ENCODE measurements around the gene PDZD2. TPM values are rescaled to one million over a fixed set of nuclear protein-coding genes. Genes with fewer than 3 reads are reported as not detected.

PDZD2 gene
- total RNA-seq, 1 donor from 2014 or later = 0.38 TPM

DNA sequence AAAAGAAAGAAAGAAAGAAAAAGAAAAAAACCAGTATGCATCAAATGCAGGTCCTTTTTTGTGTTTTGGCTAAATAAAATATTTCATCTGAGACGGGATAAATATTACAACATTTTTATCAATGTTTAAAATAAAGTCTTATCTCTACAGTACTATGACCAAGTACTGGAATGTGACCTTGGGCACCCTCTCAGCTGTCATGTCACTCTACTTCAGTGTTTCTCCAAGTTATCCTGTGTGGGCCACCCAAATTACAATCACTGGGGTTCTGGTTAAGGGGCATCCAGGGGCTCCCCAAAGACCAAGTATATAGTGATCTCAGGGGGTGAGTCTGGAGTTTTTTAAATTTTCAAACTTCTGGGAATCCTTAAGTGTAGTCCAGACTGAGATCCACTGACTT, 3.5 kb upstream of the PDZD2 start:
- no peak for DNase-seq
- CTCF ChIA-PET = no interaction called here
- Mint-ChIP-seq H3K27ac (no peak overlapping the region), H3K4me1 (peaks cover 19% of the 10 kb centered on the region), H3K4me3 (no peak overlapping the region), H3K9me3 (no peaks in the 10 kb centered on the region), H3K36me3 (ENCODE audit: low read depth) (no peaks in the 10 kb centered on the region), H3K27me3 (peaks cover 6% of the 10 kb centered on the region)
- intact Hi-C loops (cut with micrococcal nuclease) = loop anchor here (5.0 kb wide), 1 partner anchor 103 kb away; the partner anchor contains the start of genes C5orf22 and DROSHA
- ATAC-seq (ENCODE audit: low read depth) = no peak
- TF ChIP-seq, protein P1, sequence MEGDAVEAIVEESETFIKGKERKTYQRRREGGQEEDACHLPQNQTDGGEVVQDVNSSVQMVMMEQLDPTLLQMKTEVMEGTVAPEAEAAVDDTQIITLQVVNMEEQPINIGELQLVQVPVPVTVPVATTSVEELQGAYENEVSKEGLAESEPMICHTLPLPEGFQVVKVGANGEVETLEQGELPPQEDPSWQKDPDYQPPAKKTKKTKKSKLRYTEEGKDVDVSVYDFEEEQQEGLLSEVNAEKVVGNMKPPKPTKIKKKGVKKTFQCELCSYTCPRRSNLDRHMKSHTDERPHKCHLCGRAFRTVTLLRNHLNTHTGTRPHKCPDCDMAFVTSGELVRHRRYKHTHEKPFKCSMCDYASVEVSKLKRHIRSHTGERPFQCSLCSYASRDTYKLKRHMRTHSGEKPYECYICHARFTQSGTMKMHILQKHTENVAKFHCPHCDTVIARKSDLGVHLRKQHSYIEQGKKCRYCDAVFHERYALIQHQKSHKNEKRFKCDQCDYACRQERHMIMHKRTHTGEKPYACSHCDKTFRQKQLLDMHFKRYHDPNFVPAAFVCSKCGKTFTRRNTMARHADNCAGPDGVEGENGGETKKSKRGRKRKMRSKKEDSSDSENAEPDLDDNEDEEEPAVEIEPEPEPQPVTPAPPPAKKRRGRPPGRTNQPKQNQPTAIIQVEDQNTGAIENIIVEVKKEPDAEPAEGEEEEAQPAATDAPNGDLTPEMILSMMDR (IDR thresholded peaks at IDR 0.05) = no peak
- POLR2A ChIA-PET = no interaction called here

DNA sequence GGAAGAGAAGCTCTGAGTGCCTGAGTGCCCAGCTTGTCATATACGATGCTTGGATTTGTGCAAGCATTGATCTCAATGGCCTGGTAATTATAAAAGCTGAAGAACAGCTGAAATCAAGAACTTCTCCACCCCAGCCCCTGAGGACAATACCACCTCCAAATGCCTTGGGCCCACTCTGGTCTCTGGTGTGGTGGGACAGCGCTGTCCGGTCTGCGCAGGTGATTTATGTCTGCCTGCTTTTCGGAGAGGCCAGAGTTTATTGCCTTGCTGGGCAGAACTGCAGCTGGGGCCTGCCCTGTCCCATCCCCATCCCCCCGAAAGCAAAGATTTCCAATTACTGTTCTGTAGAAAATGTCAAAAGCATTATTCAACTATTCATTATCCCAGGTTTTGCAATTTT, 1.1 kb upstream of the PDZD2 start:
- TF ChIP-seq, protein P1 (IDR thresholded peaks at IDR 0.05) = no peak
- ATAC-seq (ENCODE audit: low read depth) = no peak
- CTCF ChIA-PET = interaction anchor here (1.0 kb wide), 1 partner anchor 455 kb away, joined by 3 read pairs; no protein-coding TSS in a partner anchor
- H3K27ac Mint-ChIP-seq = no peak overlapping the region
- intact Hi-C loops (cut with micrococcal nuclease) = loop anchor here (5.0 kb wide), 1 partner anchor 106 kb away; the partner anchor contains the start of genes C5orf22 and DROSHA
- H3K4me1 Mint-ChIP-seq = peaks cover 19% of the 10 kb centered on the region
- no peak for DNase-seq
- H3K27me3 Mint-ChIP-seq = peaks cover 6% of the 10 kb centered on the region
- POLR2A ChIA-PET = no interaction called here
- no peaks in the 10 kb centered on the region for H3K36me3 Mint-ChIP-seq (ENCODE audit: low read depth)
- no peak overlapping the region for H3K4me3 Mint-ChIP-seq
- no peaks in the 10 kb centered on the region for H3K9me3 Mint-ChIP-seq

DNA sequence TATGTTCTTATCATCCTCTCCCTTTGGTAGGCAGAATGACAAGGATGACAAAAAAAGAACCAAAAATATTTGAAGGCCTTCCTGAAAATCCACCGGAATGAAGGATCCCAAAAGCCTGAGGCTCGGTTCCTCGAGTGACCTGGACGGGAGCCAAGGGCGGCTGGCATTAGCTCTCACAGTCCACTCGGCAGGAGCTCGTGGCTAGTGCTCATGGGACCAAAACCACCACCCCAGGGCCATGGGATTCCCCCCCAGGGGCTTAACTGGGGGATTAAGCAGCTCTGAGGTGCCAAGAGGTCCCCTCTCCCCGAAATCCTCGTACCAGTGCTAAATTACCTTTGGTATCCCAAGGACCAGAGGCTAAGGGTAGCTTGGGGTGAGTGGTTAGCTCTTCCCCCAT, 586 bp upstream of the PDZD2 start:
- TF ChIP-seq, protein P1 (IDR thresholded peaks at IDR 0.05) = no peak
- H3K36me3 Mint-ChIP-seq (ENCODE audit: low read depth) = no peaks in the 10 kb centered on the region
- H3K9me3 Mint-ChIP-seq = no peaks in the 10 kb centered on the region
- H3K4me1 Mint-ChIP-seq = peaks cover 19% of the 10 kb centered on the region
- ChIA-PET CTCF (interaction anchor here (1.0 kb wide), 1 partner anchor 454 kb away, joined by 3 read pairs; no protein-coding TSS in a partner anchor), POLR2A (interaction anchor here (0.5 kb wide), 1 partner anchor 638 kb away, joined by 3 read pairs; no protein-coding TSS in a partner anchor)
- H3K27ac Mint-ChIP-seq = peak overlapping the region; percentile 67
- peaks cover 6% of the 10 kb centered on the region for H3K27me3 Mint-ChIP-seq
- peak overlapping the region; percentile 86 for H3K4me3 Mint-ChIP-seq
- intact Hi-C loops (cut with micrococcal nuclease) = loop anchor here (5.0 kb wide), 1 partner anchor 106 kb away; the partner anchor contains the start of genes C5orf22 and DROSHA
- no peak for DNase-seq
- ATAC-seq (ENCODE audit: low read depth) = peak; percentile 22

DNA sequence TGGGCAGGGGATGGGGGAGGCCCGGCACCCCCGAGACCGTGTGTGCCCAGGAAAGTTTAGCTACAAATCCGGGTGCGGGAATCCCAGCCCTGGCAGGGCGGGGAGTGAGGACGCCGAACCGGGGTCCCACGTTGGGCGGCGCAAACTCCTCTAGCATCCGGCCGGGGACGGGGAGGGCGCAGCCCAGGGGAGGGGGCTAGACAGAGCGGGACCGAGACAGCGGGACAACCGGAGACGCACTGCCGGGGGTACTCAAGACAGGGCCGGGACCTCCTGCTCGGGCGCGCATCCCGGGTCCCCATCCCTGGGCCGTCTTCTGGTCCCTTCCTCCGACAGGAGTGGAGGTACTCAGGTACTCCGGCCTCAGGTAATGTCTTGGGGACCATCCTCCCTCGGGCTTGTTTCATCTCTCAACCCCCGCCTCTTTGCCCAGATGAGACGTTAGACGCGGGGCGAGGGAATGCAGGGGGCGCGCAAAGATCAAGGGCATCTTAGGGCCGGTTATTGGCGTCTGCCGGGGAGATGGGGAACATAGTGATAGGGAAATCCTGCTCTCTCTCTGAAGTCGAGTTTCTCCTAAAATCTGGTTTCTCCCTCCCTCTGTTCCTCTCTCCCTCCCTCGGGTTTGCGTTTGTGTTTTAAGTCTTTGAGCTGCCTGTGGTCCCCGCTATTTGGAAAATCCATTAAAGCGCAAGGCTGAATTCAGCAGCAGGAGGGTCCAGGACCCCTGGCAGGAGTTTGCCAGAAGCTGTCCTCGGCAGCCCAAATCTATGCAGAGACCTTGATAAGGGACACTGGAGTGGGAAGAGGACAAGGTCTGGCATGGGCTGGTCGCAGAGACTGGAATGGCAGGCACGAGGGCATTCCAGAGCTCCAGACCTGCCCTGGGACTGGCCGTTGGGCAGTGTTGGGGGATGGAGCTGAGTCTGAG, 815 bp downstream of the PDZD2 start:
- no peak for ATAC-seq (ENCODE audit: low read depth)
- H3K4me3 Mint-ChIP-seq = peak overlapping the region; percentile 65
- peaks cover 6% of the 10 kb centered on the region for H3K27me3 Mint-ChIP-seq
- no peaks in the 10 kb centered on the region for H3K9me3 Mint-ChIP-seq
- H3K36me3 Mint-ChIP-seq (ENCODE audit: low read depth) = no peaks in the 10 kb centered on the region
- no peak overlapping the region for H3K27ac Mint-ChIP-seq
- ChIA-PET CTCF (no interaction called here), POLR2A (no interaction called here)
- intact Hi-C loops (cut with micrococcal nuclease) = loop anchor here (5.0 kb wide), 1 partner anchor 107 kb away; the partner anchor contains the start of genes C5orf22 and DROSHA
- DNase-seq = peak; percentile 21
- H3K4me1 Mint-ChIP-seq = peaks cover 19% of the 10 kb centered on the region
- TF ChIP-seq, protein P1 (IDR thresholded peaks at IDR 0.05) = no peak

DNA sequence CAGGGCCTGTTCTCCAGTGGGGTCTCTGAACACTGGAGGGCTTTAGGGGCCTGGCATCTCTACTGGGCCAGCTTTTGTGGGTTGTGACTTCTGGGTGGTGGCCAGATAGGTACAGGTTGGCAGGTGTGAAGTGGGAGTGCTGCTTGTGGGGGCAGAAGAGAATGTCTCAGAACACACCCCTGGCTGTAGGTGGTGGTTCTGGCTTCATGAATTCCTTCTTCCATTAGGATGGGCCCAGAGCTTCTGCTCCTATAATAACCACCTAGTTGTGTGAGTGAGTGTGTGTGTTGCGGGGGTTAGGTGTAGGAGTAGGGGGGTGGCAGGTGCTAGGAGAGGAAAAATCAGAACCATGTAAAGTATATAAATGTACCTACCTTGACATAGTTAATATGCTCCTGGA, 1.6 kb downstream of the PDZD2 start:
- no peak overlapping the region for H3K4me3 Mint-ChIP-seq
- H3K27ac Mint-ChIP-seq = no peak overlapping the region
- CTCF ChIA-PET = no interaction called here
- ATAC-seq (ENCODE audit: low read depth) (no peak), DNase-seq (no peak)
- no peaks in the 10 kb centered on the region for H3K9me3 Mint-ChIP-seq
- peaks cover 19% of the 10 kb centered on the region for H3K4me1 Mint-ChIP-seq
- TF ChIP-seq, protein P1 (IDR thresholded peaks at IDR 0.05) = no peak
- intact Hi-C loops (cut with micrococcal nuclease) = no loop called here
- POLR2A ChIA-PET = no interaction called here
- no peaks in the 10 kb centered on the region for H3K36me3 Mint-ChIP-seq (ENCODE audit: low read depth)
- peaks cover 6% of the 10 kb centered on the region for H3K27me3 Mint-ChIP-seq

Measured in activated B cell treated with CpG ODN at 0.5 μM for 24 hours (primary cell).